Astrocyte of the cerebellum (primary cell): ENCODE data around the gene GTF2H2C.

Experiments
- DNase-seq: peaks from one replicate; pipeline ENCODE4 v3.0.0-alpha.2; 2011; ENCODE audit warnings: low read depth
- H3K4me3 ChIP-seq: 2 replicates; pipeline ENCODE4 v1.5.1; 2011; ENCODE audit warnings: mild to moderate bottlenecking, low read depth, low read length, moderate library complexity
- CTCF ChIP-seq: IDR thresholded peaks from 2 replicates; pipeline ENCODE4 v1.5.1; 2012; ENCODE audit warnings: low read length, low read depth, moderate library complexity, mild to moderate bottlenecking; ENCODE audit errors: missing control alignments
- in situ Hi-C: cut with HindIII; loops from 2 replicates; pipeline ENCODE4 v1.10.0; 2017; ENCODE audit warnings: low sequenced_read_pairs

Gene GTF2H2C

GRCh38 chr5:69522035-69522434 is 38.0 kb upstream of the GTF2H2C start:
- no peak for DNase-seq
- in situ Hi-C loops = no loop called here
- no peak for TF ChIP-seq CTCF
- H3K4me3 ChIP-seq = no peak overlapping the region

- TF ChIP-seq CTCF = no peak
- no peak for DNase-seq
- H3K4me3 ChIP-seq = no peak overlapping the region
- in situ Hi-C loops = no loop called here
Observed at GRCh38 chr5:69525490-69525889, 34.5 kb upstream of the GTF2H2C start.

GRCh38 chr5:69526660-69527059 is 33.3 kb upstream of the GTF2H2C start:
- in situ Hi-C loops = no loop called here
- no peak overlapping the region for H3K4me3 ChIP-seq
- TF ChIP-seq CTCF = no peak
- DNase-seq = no peak

GRCh38 chr5:69527128-69527770 is 32.7 kb upstream of the GTF2H2C start:
- in situ Hi-C loops = no loop called here

GRCh38 chr5:69528035-69528434 is 32.0 kb upstream of the GTF2H2C start:
- TF ChIP-seq CTCF = no peak
- in situ Hi-C loops = no loop called here
- H3K4me3 ChIP-seq = no peak overlapping the region
- no peak for DNase-seq

More at GRCh38 chr5:69527128-69527770, 32.7 kb upstream of the GTF2H2C start:
- no peak for DNase-seq
- no peak overlapping the region for H3K4me3 ChIP-seq
- no peak for TF ChIP-seq CTCF

GRCh38 chr5:69528609-69529008 is 31.4 kb upstream of the GTF2H2C start:
- in situ Hi-C loops = no loop called here
- no peak overlapping the region for H3K4me3 ChIP-seq
- no peak for DNase-seq
- TF ChIP-seq CTCF = no peak
